Measurements from ENCODE around the gene FAM131B.

The FAM131B gene

DNA sequence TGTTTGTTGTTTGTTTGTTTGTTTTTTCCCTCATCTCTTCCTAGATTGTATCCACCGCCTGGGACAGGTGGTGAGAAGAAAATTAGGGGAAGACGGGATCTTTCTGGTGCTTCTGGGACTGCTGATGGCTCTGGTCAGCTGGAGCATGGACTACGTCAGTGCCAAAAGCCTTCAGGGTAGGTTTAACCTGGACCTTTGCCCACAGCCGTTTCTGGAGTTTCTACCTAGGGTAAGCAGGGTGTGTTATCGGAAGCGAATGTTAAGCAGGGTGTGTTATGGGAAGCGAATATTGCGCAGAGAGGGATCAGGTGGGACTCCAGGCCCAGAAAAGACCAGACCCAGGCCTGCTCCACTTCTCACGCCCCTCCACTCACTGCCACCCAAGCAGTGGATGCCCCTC lies 41.9 kb downstream of the FAM131B start:
- DNase-seq, result no peak

DNA sequence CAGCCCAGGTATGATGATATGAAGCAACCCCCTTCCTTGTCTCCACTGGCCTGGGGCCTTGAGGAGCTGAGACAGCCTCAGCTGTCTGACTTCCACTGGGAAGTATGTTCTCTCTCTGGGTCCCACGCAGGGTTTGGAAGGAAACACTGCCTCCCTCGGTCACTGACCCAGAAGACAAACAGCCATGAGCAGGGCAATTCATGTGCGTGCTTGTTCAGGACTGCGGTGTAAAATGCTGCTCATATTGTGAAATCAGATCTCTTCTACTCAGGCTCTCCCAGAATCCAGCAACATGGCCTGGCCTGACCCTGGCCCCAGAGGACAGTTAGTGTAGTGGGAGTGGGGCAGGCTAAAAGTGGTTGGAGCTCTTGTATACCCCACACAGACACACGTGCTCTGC lies 43.9 kb downstream of the FAM131B start:
- no peak for DNase-seq

DNA sequence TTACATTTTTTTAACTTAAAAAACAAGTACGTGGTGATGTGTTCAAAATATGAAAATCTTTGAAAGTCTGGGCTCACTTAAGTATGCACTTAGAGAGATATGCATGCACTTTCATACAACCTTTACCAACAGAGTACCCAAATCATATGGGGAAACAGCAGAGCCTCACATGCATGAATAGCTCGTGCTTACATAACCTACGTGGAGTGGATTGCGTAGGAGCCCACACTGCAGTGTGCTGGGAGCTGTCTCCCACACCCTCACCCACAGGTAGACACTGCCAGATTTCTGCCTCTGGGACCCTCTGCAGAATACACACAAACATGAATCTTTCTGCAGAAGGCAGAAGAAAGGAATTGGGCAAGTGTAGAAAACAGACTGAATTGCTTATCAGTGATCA lies 46.0 kb downstream of the FAM131B start:
- no peak for DNase-seq

DNA sequence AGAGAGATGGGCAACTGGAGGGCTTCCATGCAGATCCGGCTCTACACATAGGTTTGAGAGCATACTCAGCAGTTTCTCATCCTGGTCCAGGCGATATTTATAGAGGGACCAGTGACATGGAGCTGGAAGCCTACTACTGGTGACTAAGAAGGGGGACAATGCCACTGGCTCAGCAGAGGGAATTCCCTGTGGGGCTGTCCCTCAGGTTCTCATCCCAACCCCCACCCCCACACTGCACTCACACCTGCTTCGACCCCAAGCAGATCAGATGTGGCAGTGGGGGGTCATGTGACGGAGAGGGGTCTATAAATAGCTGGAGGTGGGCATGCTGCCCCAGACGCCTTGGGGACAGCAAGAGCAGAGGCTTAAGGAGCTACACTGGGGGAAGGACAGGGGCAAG lies 46.7 kb downstream of the FAM131B start, which contains the start of gene CLCN1:
Gene CLCN1 (plus strand): TSS at position 336 of the 400 bp plus-strand sequence. CDS start 102 bp downstream, outside the sequence.
- DNase-seq, result no peak

DNA sequence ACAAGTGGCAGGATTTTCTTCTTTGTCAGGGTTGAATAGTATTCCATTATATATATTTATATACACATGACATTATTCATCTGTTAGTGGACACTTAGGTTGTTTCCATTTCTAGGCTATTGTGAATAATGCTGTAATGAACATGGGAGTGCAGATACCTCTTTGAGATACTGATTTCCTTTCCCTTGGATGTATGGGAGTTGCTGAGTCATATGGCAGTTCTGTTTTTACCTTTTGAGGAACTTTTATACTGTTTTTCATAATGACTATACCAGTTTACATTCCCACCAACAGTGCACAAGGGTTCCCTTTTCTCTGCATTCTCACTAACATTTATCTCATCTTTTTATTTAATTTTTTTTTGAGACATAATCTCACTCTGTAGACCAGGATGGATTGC lies 48.4 kb downstream of the FAM131B start:
- no peak for DNase-seq

DNA sequence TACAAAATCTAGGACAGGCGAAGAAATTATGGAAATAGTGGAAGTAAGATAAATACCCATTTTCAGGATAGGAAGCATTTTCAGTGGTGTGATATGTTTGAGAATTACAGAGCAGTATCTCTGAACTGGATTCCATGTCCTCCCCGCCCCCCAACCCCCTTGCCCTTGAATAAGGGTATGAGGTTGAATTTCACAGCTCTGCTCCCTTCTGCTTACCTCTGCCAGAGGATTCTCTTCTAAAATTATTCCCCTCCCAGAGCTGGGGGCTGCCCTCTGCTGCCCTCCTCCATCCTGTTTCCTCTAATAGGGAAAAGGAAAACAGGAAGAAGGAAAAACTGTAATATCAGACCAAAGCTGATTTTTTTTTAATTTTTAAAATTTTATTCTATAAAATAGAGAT lies 53.9 kb downstream of the FAM131B start:
- no peak for DNase-seq

DNA sequence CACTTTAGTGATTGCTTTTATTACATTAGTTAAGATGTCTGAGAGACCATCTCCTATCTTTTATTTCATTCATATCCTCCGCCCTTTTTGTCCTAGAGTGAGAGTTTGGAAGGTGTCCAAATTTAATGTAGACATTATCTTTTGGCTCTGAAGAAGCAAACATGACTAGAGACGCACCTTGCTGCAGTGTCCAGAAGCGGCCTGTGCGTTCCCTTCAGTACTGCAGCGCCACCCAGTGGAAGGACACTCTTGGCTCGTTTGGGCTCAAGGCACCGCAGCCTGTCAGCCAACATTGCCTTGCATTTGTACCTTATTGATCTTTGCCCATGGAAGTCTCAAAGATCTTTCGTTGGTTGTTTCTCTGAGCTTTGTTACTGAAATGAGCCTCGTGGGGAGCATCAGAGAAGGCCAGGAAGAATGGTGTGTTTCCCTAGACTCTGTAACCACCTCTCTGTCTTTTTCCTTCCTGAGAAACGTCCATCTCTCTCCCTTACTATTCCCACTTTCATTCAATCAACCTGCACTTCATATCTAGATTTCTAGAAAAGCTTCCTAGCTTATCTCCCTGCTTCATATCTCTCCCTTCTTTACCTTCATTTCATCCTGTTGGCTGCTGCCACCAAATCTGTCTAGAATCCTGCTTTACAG lies 57.0 kb downstream of the FAM131B start:
- DNase-seq, result no peak

DNA sequence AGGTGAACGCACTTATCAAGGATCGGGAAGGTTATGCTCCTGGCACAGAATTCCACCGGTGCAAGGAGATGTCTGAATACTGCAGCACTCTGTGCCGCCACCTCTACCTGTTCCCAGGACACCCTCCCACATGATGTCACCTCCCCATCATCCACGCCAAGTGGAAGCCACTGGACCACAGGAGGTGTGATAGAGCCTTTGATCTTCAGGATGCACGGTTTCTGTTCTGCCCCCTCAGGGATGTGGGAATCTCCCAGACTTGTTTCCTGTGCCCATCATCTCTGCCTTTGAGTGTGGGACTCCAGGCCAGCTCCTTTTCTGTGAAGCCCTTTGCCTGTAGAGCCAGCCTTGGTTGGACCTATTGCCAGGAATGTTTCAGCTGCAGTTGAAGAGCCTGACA lies 57.6 kb downstream of the FAM131B start:
- no peak for DNase-seq

DNA sequence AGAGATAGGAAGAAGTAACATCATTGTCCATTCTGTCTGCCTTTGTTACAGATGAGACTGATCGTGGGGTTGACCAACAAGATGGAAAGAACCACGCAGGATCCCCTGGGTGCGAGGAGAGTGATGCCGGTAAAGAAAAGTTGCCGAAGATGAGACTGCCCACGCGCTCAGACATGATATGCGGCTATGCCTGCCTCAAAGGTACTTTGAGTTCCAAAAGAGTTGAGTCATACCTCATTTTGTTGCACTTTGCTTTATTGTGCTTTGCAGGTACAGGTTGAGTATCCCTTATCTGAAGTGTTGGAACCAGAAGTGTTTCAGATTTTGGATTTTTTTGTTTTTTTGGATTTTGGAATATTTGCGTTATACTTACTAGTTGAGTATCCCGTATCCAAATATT lies 58.8 kb downstream of the FAM131B start:
- no peak for DNase-seq

Data from cerebellar nuclear complex (tissue), 1 donor.